Measurements from ENCODE around the gene DMBX1. TPM values are rescaled to one million over a fixed set of nuclear protein-coding genes. Genes with fewer than 3 reads are reported as not detected.

The DMBX1 gene
- total RNA-seq, 1 donor from 2014 or later, result not detected

- Mint-ChIP-seq H3K4me1 (ENCODE audit: low read depth) (peaks cover 51% of the 10 kb centered on the region), H3K27me3 (ENCODE audit: low read depth) (peaks cover 8% of the 10 kb centered on the region), H3K9me3 (ENCODE audit: low read depth) (no peaks in the 10 kb centered on the region), H3K4me3 (ENCODE audit: unreplicated experiment) (peak overlapping the region; percentile 11), H3K36me3 (ENCODE audit: low read depth) (no peaks in the 10 kb centered on the region), H3K27ac (ENCODE audit: unreplicated experiment) (peak overlapping the region; percentile 91)
- DNase-seq (ENCODE audit: low spot score), result peak; percentile 95
- no peak for TF ChIP-seq CTCF (IDR thresholded peaks at IDR 0.05)
Measured at GRCh38 chr1:46520063-46520911, 30.7 kb downstream of the DMBX1 start.

GRCh38 chr1:46521414-46521813 lies 31.8 kb downstream of the DMBX1 start:
- H3K36me3 Mint-ChIP-seq (ENCODE audit: low read depth), result no peaks in the 10 kb centered on the region
- peak overlapping the region; percentile 64 for H3K27ac Mint-ChIP-seq (ENCODE audit: unreplicated experiment)
- no peaks in the 10 kb centered on the region for H3K9me3 Mint-ChIP-seq (ENCODE audit: low read depth)
- H3K27me3 Mint-ChIP-seq (ENCODE audit: low read depth), result peaks cover 12% of the 10 kb centered on the region
- DNase-seq (ENCODE audit: low spot score), result peak; percentile 33
- TF ChIP-seq CTCF (IDR thresholded peaks at IDR 0.05), result no peak
- no peak overlapping the region for H3K4me3 Mint-ChIP-seq (ENCODE audit: unreplicated experiment)
- H3K4me1 Mint-ChIP-seq (ENCODE audit: low read depth), result peaks cover 49% of the 10 kb centered on the region

- Mint-ChIP-seq H3K27ac (ENCODE audit: unreplicated experiment) (peak overlapping the region; percentile 81), H3K36me3 (ENCODE audit: low read depth) (no peaks in the 10 kb centered on the region), H3K4me1 (ENCODE audit: low read depth) (peaks cover 39% of the 10 kb centered on the region), H3K4me3 (ENCODE audit: unreplicated experiment) (no peak overlapping the region), H3K27me3 (ENCODE audit: low read depth) (peaks cover 16% of the 10 kb centered on the region), H3K9me3 (ENCODE audit: low read depth) (no peaks in the 10 kb centered on the region)
- TF ChIP-seq CTCF (IDR thresholded peaks at IDR 0.05), result no peak
- DNase-seq (ENCODE audit: low spot score), result peak; percentile 83
Measured at GRCh38 chr1:46522184-46522968, 32.7 kb downstream of the DMBX1 start.

GRCh38 chr1:46522969-46523320 lies 33.3 kb downstream of the DMBX1 start:
- no peak for TF ChIP-seq CTCF (IDR thresholded peaks at IDR 0.05)

More at GRCh38 chr1:46522969-46523320, 33.3 kb downstream of the DMBX1 start:
- DNase-seq (ENCODE audit: low spot score), result peak; percentile 88
- no peaks in the 10 kb centered on the region for H3K9me3 Mint-ChIP-seq (ENCODE audit: low read depth)
- no peaks in the 10 kb centered on the region for H3K36me3 Mint-ChIP-seq (ENCODE audit: low read depth)
- H3K27ac Mint-ChIP-seq (ENCODE audit: unreplicated experiment), result no peak overlapping the region
- H3K4me1 Mint-ChIP-seq (ENCODE audit: low read depth), result peaks cover 36% of the 10 kb centered on the region
- peaks cover 19% of the 10 kb centered on the region for H3K27me3 Mint-ChIP-seq (ENCODE audit: low read depth)
- H3K4me3 Mint-ChIP-seq (ENCODE audit: unreplicated experiment), result no peak overlapping the region

All from chondrocyte (in vitro differentiated cells).